Renal pelvis (tissue), 4 donors: Measurements from ENCODE around the gene ZNF536. TPM values are rescaled to one million over a fixed set of nuclear protein-coding genes. Genes with fewer than 3 reads are reported as not detected.
"Not testable (repeated sequence)": the region's sequence is repeated elsewhere in the genome, so short reads cannot be mapped to it uniquely, and the experiment has no call there.

ENCODE experiments used
- DNase-seq: peaks from one replicate; pipeline ENCODE4 v3.0.0-alpha.2; 2013
- polyA plus RNA-seq, 3 donors: library from polyadenylated mRNA; unstranded; fragments of 120-200 nt; gene quantifications; one replicate each; pipeline ENCODE4 v1.2.1, GENCODE V29; 2013; ENCODE audit not compliant: insufficient read length in 3 of 3

ZNF536 gene
- polyA plus RNA-seq, 3 donors: 2.1 to 3.4 (median 2.8) TPM

GRCh38 chr19:30387311-30388115, 15.3 kb downstream of the ZNF536 start:
- DNase-seq: no peak

GRCh38 chr19:30388327-30388726, 16.1 kb downstream of the ZNF536 start:
- no peak for DNase-seq

- DNase-seq: no peak
These were observed 16.6 kb downstream of the ZNF536 start for GRCh38 chr19:30388819-30389218.

- no peak for DNase-seq
These were observed 18.3 kb downstream of the ZNF536 start for GRCh38 chr19:30390356-30390988.

- no peak for DNase-seq
These were observed 18.9 kb downstream of the ZNF536 start for GRCh38 chr19:30391052-30391451.

GRCh38 chr19:30391554-30392551, 19.7 kb downstream of the ZNF536 start:
- no peak for DNase-seq

GRCh38 chr19:30393046-30393445, 20.9 kb downstream of the ZNF536 start:
- no peak for DNase-seq

GRCh38 chr19:30393729-30394480, 21.7 kb downstream of the ZNF536 start:
- no peak for DNase-seq

GRCh38 chr19:30394481-30395151, 22.4 kb downstream of the ZNF536 start:
- DNase-seq: no peak

GRCh38 chr19:30395283-30395682, 23.1 kb downstream of the ZNF536 start:
- no peak for DNase-seq

- not testable (repeated sequence) for DNase-seq
These were observed 26.4 kb downstream of the ZNF536 start for GRCh38 chr19:30398539-30398938.

- no peak for DNase-seq
These were observed 29.8 kb downstream of the ZNF536 start for GRCh38 chr19:30401956-30402355.

- no peak for DNase-seq
These were observed 30.4 kb downstream of the ZNF536 start for GRCh38 chr19:30402436-30403202.

GRCh38 chr19:30403203-30403985, 31.2 kb downstream of the ZNF536 start:
- DNase-seq: peak; percentile 36

GRCh38 chr19:30406220-30407067, 34.3 kb downstream of the ZNF536 start:
- peak; percentile 24 for DNase-seq

- DNase-seq: no peak
These were observed 35.0 kb downstream of the ZNF536 start for GRCh38 chr19:30407068-30407709.

GRCh38 chr19:30408734-30409301, 36.6 kb downstream of the ZNF536 start:
- DNase-seq: no peak
